HG02571 (cell line): Measurements from ENCODE around the gene HDDC3.

Experiments used
- ATAC-seq: cut with Tn5 transposase; IDR thresholded peaks from one replicate; pipeline ENCODE4 v1.9.1; 2021; ENCODE audit warnings: mild to moderate bottlenecking, moderate library complexity; ENCODE audit not compliant: unreplicated experiment

Gene HDDC3

DNA sequence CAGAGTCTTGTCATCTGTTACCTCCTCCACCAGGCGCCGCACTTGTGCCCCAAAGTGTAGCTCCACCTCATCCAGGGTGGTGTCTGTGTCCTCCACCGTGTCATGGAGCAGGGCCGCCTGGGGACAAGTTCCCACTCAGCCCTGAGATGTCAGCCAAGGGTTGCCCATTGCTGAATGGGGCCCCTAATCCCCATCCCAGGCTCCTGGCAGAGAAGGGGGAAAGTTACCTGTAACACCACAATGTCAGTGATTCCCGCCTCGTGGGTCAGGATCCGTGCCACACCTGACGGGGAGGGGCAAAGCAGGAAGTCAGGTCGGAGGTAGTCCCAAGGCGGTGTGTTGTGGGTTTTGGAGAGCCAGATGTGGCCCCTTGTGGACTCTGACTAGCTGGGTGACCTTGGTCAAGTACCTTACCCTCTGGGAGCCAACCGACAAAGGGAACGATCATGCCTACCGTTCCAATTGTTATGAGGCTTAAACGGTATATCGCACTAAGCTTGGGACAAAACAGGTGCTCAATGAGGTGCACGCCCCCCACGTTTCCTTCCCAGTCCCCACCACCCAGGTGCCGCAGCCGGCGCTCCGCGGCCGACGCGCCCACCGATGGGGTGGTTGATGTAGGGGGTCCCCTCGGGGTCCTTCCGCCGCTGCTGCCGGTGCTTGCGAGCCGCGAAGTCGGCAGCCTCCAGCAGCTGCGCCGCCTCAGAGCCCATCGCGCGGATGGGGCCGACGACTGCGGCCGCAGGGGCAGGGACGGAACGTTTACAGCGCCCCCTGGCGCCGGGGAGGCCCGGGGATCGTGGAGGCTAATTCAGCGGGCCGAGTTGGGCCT, at the start of gene HDDC3:
HDDC3 (minus strand) TSS at position 722 of the 832 bp plus-strand sequence; CDS start at position 713, 9 bp downstream.
- ATAC-seq, result peak; percentile 41

GRCh38 chr15:90982135-90982534, 49.8 kb upstream of the HDDC3 start:
- peak; percentile 11 for ATAC-seq

- ATAC-seq, result peak; percentile 56
Observed at GRCh38 chr15:90981681-90982080, 49.3 kb upstream of the HDDC3 start.

DNA sequence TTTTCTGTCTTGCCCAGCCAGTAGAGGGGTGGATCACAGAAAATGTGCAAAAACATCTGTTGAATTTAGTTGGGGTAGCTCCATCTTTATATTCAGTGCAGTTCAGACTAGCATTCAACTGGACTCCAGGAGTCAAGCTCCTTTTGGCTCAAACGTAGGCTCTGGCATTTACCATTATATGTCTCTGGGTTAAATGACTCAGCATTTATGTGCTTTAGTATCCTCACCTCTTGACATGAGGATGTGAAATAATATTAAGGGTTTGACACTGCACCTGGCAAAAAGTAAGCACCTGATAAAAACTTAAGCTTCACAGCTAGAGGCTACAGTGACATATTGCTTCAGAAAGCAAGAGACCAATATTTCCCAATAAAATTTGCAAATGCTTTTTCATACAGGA, 47.2 kb upstream of the HDDC3 start:
- no peak for ATAC-seq

GRCh38 chr15:90974216-90974615, 41.9 kb upstream of the HDDC3 start:
- no peak for ATAC-seq

DNA sequence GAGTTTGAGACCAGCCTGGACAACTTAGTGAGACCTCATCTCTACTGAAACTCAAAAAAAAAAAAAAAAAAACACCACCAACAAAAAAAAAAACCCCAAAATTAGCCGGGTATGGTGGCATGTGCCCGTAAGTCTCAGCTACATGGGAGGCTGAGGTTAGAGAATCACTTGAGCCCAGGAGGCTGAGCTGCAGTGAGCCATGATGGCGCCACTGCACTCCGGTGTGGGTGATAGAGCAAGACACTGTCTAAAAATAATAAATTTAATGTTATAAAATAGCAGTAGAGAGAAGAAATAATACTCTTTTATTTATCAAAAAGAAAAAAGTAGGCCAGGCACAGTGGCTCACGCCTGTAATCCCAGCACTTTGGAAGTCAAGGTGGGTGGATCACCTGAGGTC, 39.8 kb upstream of the HDDC3 start:
- ATAC-seq, result no peak

DNA sequence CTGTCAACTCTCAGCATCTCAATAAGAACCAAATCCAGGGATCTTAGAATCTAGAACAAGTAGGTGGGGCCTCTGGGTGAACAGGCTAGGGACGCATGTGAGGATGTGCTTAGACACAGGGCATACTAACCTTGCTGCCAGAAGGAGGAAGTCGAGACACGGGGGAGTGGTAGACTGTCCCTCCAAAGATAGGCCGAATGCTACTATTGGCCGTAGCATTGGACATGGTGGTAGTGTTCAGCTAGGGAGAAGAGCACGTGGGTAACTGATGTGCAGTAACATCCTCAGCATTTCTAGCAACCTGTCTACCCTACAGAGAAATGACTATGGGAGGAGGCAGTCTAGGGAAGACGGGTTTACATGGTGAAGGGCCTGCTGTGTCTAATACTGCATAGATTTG, 37.9 kb upstream of the HDDC3 start:
- no peak for ATAC-seq

DNA sequence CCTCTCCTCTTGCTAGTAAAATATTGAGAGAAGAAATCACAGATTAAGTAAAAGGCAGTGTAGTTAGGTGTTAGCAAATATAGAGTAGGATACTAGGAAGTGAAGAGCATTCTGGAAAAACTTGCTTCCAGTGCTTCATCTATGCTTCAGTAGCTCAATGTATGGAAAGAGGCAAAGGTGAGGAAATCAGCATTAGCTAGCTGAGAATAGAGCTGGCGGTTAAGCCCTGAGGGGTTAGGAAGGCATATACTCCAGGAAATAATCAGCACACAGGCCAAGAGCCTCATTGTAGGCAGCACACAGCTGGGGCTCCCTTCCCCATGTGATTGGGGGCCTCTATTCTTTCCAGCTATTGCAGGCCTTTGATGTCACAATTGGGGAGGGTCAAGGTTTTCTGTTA, 36.1 kb upstream of the HDDC3 start:
- ATAC-seq, result no peak

DNA sequence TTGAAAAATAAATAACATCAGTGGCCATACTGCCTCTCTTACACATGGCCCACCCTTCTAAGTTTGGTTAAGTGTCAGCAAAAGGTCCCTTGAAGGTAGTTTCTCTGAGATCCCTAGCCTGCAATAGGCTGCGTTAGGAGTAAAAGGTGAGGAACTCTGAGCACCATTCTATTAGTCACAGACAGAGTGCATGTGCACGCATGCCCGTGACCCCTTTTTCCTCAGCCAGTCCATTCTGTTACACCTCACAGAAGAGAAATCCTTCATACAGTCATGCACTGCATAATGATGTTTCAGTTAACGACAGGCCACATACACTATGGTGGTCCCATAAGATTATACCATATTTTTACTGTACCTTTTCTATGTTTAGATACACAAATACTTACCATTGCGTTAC, 34.9 kb upstream of the HDDC3 start:
- ATAC-seq, result no peak

DNA sequence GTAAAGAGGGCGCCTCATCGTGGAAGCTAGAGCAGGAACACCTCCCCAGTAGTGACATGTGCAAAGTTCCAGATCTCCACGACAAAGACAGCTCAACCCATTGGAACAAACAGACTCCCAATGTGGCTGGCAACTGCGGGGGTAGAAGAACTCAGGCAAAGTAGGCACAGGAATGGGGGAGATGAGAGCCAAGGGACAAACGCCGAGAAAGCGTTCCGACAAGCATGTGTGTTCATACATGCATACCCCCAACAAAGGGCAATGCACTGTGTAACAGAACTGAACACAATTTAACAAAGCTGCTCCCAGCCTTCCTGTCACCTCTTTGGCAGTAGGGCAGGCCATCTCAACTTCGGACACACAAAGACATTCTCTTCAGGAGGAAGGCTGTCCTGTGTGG, 33.9 kb upstream of the HDDC3 start:
- no peak for ATAC-seq

DNA sequence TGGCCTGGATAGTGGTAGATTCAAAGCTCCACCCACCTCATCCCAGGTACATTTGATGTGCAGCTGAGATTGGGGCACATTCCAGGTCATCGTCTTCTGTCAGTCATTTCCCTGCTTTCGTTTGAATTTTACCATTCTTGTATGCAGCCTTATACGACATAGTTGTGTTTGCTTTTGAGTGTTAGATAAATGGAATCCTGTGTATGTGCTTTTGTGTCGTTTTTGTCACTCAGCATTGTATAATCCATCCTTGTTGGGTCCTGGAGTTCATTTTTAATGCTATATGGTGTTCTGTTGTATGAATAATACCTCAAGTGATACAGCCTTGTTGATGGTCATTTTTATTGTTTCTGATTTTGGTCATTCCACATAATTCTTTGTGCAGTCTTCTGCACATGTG, 29.7 kb upstream of the HDDC3 start:
- no peak for ATAC-seq

DNA sequence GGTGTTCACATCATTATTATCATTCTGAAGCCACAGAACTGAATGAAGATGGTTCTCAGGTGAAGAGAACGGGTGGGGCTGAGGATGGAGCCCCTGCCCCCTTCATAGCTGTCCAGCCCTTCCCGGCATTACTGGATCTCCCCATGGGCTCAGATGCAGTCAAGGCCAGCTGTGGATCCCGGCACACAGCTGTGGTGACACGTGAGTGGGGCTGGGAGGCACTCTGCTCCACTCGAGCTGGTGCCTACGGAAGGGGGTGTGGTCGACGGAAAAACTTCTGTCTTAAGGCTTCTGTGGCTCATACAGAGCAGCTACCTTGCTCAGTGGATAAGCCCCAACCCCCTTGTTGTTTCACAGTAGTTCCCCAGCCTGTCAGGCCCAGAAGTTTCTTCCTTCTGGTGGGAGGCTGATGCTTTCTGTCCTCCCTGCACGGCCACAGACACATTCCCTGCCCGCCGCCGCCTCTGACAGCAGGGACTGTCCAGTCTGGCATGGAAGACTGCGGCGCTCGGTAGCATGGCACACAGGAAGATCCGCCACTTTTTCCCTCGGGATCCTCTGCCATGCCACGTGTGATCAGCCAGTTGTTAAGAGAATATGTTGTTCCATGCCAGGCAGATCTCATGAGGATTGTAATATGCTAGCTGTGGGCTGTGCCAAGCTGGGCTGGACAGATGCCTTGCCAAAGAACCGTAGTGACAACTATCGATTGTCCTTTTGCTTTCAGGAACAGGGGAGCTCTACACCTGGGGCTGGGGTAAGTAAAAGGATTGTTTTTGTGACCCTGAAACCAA, 28.1 kb upstream of the HDDC3 start:
- no peak for ATAC-seq

DNA sequence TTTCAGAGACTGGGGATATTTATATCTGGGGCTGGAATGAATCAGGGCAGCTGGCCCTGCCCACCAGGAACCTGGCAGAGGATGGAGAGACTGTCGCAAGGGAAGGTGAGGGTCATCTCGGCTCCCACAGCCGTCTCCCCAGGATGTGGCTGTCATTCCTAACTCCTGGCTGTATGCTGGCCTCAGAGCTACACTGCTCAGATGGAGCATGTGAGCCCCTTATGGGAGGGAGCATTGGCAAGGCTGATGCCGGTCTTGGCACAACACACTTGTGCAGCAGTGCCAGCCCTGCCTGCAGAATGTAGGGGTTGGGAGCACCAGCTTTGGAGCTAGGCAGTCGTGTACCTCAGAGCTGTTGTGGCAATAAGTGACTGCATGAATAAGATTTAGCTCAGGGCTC, 27.5 kb upstream of the HDDC3 start:
- no peak for ATAC-seq

- ATAC-seq, result no peak
Observed at GRCh38 chr15:90959028-90959595, 26.8 kb upstream of the HDDC3 start.

GRCh38 chr15:90957791-90958190, 25.4 kb upstream of the HDDC3 start:
- no peak for ATAC-seq

- ATAC-seq, result no peak
Observed at GRCh38 chr15:90957031-90957790, 24.9 kb upstream of the HDDC3 start.

GRCh38 chr15:90956274-90957030, 24.1 kb upstream of the HDDC3 start:
- no peak for ATAC-seq

- no peak for ATAC-seq
Observed at GRCh38 chr15:90955624-90956273, 23.4 kb upstream of the HDDC3 start.

DNA sequence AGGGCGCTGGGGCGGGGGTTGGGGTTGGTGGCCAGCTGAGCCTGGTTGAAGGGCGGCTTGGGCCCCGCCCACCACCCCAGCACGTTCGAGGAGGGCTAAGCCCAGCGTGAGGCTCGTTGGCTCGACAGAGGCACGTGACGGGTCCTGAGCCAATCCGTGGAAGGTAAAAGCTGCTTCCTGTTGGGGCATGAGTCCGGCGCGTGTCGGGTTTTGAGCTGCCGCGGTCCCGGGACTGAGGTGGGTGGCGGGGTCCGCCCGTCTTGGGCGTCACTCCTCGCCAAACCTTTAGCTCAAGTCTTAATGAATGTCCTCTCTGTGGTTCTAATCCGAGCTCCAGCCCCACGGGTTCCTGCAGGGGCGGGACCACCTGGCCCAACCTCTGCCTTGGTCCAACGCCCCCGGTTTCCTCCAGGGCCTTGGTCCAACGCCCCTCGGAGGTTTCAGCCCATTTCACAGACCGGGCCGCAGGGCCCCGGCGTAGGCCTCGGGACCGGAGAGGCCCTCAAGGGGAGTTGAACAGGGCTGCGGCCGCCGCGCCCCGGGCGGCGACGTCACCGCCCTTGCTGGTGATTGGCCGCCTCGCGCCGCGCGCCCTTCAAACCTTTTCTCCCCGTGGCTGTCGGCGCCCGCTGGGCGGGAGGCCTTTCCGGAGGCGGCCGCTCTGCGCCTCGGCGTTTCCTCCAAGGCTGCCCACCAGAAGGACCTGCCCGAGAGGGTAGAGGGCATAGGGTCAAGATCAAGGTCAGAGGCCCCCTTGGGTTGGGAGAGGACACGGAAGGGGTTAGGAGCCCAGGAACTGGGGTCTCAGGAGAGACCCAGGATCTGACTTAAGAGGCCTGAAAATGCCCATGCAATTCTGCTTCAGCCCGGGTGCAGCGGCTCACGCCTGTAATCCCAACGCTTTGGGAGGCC, 22.6 kb upstream of the HDDC3 start, which contains the start of gene RCCD1:
RCCD1 (plus strand) TSS at position 173 of the 912 bp plus-strand sequence. CDS start 1,851 bp downstream, outside the sequence.
- ATAC-seq, result peak; percentile 91
